Measurements from ENCODE around the gene SIGMAR1.
A peak's percentile ranks its signal among the peaks of the same experiment; 100 is the strongest.

SIGMAR1 gene

DNA sequence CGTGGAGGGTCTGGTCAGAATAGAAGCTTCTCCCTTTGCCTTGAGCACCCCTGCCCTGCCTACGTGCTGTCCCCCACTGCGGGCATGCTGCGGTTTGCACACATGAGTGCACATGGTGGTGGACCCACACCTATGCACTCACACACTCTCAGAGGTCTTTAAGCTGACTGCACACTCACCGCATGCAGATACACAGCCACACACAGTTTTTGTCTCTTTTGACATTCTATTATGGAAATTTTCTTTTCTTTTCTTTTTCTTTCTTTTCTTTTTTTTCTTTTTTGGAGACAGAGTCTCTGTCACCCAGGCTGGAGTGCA is 8.1 kb downstream of the SIGMAR1 start:
- DNase-seq = no peak

DNA sequence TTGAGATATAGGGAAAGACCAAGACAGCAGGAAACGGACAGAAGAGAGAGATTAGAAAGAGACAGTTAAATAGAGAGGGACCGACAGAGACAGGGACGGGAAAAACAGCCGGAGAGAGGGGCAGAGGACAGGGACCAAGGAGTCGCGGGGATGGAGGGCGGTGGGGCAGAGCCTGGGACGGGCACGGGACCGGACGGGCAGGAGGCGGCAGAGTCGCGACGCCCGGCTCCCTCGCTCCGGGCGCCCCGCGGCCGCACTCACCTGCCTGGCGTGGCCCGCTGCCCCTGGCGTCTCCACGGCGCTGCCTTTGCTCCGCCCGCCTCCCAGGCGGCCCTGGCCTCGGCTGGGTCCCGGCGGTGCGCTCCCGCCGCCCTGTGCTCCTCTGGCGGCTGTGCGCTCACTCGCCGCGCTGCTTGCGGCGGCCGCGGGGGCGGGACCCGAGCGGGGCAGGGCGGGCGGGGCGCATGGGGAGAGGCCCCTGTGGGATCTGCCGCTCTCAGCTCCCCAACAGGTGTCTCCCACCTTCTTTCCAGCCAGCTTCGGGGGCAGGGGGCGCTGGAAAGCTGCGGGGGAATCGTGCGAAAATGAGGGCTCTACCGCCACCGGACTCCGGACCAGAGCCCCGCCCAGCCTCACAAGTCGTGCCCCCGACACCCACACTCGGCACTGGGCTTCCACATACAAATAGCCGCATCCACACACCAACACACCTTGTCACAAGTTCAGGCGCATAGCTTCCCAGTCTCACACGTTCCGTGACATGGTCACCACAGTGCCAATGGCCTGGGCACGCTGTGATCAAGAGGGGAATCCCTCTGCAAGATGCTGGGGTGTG is 8.7 kb downstream of the SIGMAR1 start, which contains the start of gene ARID3C:
ARID3C (minus strand) TSS at position 411 of the 835 bp plus-strand sequence. CDS start 1,052 bp downstream, outside the sequence.
- peak; percentile 78 for DNase-seq

DNA sequence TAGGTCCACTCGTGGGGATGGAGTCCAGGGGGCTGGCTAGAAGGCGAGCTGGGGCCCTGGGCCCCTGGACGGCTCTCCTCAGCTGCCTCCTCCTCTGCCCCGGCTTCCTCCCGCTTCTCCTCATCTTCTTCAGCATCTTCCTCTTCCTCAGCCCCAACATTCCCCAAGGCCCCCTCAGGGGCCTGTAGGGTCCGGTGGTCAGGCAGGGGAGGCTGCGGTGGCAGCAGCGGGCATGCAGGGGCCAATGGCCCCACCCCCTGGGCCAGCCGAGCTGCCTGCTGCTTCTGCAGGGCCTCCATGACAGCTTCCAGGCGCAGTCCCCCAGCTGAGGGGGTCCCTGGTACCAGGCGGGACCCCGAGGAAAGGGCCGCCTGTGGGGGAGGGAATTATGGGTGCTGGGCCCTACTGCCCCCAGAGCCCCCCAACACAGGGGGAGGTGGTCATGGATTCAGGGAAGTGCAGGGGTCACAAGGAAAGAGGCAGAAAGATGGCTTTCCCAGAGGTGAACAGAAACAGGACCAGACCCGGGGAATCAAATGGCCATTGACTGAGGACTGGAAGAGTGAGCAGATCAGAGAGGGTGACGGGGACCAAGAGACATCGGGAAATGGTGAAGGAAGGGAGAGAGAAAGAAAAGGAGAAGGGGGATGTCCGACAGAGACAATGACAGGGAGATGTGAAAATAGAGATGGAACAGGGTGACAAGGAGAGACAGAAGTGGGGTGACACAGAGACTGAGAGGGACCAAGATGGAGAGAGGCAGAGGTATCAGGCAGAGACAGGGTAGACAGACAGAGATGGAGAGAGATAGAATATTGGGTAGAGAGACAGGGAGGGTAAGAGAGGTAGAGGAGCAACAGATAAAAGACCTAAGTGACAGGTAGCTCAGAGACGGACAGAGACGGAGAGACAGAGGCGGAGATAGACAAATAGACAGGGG is 9.6 kb downstream of the SIGMAR1 start:
- DNase-seq = no peak

DNA sequence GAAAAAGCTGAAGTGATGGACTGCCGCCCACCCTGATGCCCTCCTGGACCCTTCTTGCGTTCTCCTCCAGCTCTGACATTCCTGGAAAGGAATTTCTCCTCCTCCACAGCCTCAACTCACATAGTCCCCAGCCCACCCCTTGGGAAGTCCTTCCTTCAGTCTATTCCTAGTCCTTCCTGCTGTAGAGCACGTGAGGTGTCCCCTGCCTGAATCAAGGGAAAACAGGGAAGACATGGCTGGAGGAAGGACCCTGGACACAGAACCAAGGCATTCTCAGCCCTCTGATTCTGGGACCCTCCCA is 12.5 kb downstream of the SIGMAR1 start:
- no peak for DNase-seq

DNA sequence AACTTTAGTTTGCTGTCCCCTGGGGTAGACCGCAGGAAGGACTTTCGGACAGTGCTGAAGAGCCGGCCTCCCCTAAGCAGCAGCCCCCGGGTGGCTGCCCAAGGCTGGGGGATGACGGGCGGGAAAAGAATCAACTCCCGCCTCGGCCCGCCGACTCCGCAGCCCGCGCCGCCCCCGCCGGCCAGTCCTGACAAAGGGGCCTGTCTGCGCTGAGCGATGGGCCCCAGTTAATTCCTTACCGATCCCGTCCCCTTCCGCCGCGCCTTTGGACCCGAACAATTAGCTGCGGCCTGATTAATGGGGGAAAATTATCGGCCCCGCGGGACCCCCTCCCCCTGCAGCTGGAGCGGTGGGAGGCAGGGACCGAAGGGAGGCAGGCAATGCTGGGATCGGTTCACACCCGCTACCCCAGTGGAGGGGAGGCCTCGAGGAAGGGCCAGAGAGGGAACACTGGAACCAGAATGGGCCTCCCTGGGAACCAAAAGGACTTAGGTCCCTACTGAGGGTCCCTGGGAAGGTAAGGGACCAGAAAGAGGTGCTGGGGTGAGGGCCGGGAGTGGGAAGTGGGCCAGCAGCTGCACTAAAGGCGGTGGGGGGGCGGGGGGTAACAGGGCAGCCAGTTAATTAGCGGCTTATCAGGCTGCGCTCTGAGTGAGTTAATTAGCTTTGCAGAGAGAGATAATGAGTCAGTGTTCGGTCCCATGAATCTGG is 13.0 kb downstream of the SIGMAR1 start:
- DNase-seq = peak; percentile 48

DNA sequence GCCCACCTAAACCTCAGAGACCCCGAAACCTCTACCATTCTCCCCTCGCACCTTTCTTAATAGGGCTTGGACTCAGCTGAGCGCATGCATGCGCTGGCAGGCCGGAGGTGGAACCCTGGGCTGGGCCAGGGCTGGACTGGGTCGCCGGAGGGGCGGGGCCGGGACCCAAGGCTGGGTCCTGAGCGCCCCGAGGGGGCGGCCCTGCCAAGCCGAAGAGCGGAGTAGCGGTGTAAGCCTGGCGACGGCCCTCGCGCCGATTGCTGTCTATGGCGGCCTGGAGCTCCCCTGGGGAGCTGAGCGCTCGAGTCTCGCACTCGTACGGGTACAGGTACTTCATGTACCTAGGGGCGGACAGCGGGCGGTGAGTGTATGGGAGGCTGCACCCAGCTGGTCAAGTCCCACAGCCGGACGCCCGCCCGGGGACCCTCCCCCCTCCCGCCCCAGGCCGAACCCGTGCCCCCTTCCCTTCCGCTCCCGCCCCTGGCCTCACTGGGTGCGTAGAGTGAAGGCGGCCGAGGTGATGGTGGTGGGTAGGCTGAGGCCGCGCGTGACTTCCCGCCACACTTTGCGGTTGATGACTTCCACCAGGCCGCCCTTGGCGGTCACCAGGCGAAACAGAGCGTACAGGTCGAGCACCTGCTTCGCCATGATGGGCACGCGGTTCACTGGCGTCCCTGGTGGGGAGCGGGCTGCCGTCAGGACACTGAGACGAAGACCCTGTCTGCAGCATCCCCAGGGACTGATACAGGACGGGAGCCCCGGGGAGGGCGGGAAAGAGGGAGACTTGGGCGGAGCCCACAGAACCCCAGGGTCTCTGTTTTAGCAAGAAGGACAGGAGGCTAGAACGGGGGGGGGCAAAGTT is 14.0 kb downstream of the SIGMAR1 start:
- DNase-seq = no peak

DNA sequence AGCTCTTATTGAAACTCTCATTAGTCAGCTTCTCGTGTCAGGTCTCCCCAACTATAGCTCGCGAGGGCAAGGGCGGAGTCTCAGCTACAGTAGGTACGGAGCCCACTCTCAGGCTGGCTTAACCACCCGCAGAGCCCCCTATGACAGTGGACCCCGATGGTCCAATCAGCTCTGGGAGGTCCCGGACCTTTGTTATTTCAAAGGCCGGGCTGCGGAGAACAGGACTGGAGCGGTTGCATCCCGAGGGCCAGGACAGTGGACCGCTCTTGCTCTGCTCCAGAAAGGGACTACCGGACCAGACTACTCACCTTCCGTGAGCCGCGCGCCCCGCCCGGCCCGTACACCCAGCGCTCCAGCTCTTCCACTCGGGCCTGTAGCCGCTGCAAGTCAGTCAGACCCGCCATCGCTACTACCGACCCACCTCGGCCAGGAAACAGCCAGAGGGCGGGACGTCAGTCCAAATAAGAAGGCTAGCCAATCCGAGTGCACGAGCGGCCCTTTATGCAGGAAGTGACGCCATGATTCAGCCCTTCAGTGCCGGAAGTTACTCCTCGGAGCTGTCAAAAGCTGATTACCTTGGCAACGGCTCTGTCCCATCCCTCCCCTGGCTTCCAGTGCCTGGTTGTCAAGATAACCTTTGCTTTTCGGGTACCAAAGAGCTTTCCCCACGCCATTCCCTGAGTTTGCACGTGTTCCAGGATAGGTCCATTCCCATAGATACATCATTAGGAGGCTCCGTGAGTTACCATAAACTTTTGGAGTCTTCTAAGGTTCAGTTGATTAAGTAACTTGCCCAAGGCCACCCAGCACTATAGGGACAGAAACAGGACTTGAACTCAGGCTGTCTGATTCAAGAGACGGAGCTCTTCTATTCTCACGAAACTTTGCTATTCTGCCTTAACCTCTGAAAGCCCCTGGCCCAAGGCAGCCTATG is 17.3 kb downstream of the SIGMAR1 start, which contains the start of gene DCTN3:
DCTN3 (minus strand) TSS at position 435 of the 934 bp plus-strand sequence; CDS start at position 404, 31 bp downstream.
- DNase-seq = peak; percentile 98

DNA sequence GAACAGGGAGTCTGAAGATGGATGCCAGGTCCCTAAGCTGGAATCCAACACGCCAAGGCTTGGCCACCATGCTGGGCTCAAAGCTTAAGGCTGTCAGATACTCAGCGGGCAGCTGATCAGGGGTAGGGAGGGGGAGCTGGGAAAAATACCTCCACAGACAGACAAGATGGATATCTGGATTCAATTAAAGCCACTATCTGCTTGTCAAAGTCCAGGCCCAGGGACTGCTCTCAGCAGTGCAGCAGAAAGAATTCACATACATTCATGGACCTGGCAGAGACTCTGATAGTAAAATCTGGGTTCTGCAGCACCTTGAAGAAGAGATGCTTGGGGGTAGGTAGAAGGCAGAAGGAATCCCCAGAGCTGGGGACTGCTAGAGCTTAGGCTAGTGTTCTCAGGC is 22.5 kb downstream of the SIGMAR1 start:
- no peak for DNase-seq

DNA sequence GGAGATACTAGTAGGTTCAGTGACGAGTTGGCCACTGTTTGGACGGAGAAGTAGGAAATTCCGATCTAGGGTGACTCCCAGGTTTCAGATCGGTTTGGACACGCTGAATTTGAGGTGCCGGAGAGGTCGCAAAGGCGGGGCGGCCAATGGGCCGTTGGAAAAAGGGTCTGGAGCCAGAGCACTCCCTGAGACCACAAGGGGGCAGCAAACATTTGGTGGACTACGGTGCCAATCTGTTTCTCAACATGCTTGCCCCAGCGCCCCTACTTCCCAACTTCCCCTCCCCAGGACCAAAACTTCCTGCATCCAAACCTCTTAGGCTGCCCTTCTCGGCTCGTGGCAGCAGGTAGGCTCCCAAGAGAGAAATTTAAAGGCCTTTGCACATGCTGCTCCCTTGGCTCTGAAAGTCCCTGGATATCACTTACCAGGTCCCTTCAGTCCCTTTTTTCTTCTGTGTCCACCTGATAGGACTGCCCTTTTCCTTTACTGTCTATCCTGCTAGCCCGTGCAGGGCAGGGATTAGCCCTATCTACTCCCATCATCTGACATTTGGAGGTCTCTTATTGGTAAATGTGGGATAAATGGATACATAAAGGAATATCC is 24.7 kb downstream of the SIGMAR1 start:
- peak; percentile 90 for DNase-seq

DNA sequence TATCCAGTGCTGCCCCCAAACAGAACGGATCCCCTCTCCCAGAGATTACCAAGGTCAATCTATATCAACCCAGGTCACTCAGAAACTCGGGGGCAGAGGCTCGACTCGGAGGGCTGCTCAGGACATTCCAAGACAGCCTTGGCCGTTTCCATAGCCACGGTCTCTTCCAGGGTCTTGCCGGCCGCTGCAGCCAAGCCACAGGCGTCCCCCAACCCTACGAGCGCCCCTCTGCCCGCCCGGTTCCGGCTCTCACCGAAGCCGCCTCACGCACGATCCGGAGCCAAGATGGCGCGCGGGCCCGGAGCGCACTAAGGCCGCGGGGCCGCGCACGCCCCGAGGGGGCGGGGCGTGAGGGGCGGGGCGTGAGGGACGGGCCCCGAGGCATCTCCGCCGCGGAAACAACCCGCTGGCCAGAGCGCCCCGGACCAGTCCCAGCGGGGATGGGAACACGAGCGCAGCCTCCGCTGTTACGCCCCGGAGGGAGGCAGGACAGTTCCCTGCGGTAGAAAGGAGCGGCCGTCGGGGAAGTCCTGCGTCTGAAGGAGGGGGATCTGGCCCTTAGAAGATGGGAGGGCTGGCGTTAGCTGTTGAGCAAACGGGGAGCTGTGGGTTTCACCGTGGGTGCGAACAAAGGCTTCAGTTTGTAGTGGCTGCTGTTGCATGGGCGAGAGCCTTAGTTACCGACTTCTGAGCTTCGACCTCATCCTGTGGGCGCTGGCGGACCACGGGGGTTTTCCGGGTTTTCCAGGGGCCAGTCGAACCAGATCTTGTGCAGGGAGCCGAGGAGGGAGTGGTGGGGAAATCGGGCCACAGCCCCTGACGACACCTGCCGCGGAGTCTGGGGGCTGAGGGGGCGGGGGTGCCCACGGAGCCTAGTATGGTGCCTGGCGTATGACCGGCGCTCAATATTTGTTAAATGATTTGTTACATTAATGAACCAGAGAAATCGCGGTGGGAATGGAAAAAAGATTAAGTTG is 25.5 kb downstream of the SIGMAR1 start, which contains the start of gene RPP25L:
RPP25L (minus strand) TSS at position 287 of the 977 bp plus-strand sequence. CDS start 801 bp downstream, outside the sequence.
- peak; percentile 93 for DNase-seq

DNA sequence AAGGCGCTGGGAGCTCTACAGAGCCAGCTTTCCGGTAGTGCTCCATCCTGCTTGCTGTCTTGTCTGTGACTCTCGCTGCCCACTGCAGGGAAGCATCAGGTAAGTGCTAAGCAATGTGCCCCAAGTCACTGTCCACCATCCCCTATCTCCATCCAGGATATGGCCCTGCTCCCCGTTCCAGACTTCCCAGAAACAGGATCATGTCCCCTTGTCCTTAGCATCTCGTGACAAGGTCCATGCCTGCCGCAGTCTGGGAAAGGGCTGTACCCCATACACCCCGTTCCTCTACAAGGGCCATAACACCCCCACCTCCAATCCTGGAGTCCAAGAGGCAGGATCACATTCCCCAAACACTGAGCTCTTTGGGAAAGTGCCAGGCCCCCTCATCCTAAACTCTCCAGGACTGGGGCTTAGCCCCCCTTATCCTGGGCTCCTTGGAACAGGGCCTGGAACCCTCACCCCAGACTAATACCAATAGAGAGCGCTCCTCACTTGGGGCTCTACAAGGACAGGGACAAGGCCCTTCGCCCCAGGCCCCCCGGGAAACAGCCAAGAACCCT is 26.3 kb downstream of the SIGMAR1 start:
- peak; percentile 47 for DNase-seq

DNA sequence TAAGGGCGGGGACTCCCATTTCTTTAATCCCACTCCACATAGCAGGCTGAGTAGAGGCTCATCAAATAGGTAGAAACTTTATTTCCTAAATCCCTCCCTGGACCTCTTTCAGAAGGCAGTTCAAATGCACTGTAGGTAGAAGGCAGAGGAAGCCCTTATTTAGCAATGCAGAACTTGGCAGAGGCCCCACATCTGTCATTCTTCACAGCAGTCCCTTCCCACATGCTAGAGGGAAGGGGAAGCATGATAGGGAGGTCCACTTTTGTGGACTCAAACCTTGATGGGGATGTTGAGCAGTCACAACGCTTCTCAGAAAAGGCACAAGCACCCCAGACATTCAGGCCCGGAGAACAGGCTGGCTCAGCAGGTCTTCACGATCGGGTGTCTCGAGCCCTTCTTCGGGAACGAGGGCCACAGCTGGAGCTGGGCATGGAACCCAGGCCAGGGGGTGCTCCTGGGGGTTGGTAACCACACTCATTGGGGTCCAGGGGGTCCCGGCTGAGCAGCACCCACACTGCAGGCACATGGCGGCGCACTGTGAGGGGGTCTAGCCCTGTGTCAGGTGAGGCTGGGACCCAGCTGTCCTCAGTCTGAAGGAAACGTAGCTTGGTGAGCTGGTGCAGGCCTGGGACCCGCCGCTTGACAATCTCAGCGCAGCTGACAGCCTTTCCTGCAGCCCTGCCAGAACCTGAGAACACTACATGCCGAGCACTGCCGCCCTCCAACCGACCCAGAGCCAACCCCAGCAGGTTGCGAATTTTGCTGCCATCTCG is 27.0 kb downstream of the SIGMAR1 start:
- no peak for DNase-seq

DNA sequence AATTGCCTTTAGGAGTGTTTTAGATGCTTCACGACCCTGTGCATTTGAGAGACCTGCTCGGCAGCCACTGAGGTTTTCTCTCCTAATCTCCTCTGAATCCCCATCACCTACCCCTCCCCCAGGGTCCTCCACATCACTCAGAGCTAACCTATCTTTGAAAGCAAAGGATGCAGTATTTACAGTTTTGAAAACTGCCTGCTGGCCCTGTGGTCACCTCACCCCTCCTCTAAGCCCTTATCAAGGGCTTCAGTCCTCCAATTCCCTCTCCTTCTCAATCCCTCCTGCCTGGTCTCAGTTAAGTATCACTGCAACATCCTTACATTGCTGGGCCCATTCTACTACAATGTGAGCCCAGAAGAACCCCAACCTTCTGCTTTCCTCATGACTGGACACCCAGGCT is 30.3 kb downstream of the SIGMAR1 start:
- no peak for DNase-seq

DNA sequence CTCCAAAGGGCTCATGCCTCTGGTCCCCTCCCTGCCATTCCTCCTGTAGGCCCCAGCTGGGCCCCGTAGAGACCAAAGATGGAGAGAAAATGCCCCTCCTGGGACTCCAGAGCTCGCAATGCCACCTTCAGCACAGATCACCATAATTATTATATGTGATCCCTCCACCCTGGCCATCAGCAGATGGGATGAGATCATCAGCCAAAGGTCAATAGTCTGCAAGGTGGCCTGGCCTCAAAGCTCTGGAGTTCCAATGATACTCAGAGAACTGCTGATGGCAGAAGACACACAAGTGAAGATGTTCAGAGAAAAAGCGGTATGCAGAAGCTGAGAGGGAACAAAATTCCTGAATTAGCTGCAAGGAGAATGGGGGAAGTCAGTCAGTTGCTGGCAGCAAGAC is 30.7 kb downstream of the SIGMAR1 start:
- DNase-seq = no peak

DNA sequence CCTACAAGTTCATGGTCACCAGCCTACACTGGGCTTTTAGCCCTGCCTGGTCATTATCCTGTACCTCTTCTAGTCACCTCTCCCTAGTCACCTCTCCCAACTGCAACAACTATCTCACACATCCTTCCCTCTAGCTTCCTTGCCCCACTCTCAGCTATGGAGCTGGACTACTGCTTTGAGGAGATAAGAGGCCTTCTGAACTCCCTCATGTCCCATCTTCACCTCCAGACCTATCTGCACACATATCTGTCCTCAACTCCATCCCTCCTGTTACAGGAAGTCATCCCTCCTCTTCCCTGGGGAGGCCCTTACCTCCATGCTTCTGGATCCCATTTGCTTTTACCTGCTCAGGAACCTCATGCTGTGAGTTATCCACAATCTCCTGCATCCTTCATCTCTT is 31.4 kb downstream of the SIGMAR1 start:
- no peak for DNase-seq

DNA sequence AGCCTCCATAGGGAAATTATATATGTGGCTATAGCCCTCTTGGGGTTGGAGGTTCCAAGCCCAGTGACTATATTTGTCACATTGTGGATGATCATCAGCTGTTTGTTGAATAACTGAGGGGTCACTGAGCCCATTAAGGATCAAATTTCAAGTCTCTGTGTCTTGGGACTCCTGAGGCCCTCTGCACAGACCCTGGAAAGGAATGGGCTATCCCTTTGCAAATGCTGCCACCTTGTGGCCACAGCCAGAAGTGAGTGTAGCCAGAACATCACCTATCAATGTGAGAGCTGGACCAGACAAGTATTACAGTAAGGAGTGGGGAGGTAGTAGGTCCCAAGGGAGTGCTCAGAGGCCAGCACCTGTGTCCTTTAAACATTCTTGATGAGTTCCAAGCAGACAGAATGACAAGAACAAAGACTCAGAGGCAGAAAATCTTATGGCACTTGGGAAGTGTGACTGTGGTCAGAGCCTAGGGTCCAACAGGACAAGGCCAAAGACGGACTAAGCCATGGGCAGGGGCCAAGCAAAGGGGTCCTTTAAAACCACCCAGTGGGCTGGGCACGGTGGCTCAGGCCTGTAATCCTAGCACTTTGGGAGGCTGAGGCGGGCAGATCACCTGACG is 33.9 kb downstream of the SIGMAR1 start:
- DNase-seq = peak; percentile 85

DNA sequence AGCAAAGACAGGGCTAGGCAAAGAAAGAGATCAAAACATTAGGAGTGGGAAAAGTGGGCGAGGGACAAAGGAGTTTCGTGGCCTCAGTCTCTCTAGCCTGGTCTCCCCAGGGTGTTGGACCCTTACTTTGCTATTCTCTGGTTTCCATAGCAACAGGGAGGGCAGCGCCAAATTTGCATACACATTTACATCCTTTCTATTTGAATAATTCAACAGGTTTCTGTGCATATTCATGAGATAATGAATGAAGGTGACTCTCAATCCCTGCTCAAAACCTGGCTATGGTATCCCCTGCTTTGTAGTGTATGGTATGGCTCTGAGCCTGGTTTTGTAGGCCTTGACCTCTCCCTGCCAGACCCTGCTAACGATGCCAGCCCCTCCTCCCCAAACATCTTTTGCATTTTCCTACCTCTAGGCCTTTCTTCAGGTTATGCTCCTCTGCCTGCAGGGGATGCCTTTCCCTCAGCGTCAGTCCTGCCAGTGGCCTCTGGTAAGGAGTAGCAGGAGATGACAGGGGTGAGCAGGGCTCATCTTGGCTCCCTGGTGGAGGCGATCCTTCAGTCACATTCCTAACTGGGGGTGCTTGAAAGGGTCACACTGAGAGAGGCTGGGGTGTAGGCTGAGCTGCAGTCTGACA is 35.5 kb downstream of the SIGMAR1 start:
- DNase-seq = no peak

Data from NCI-H69 (cell line).